GM20000 (cell line): ENCODE data around the gene TSKS.

ENCODE experiments used
- DNase-seq: peaks from one replicate; pipeline ENCODE4 v3.0.0; 2012; ENCODE audit warnings: low spot score
- CTCF ChIP-seq: IDR thresholded peaks from 2 replicates; pipeline ENCODE4 v1.5.1; 2012; ENCODE audit warnings: mild to moderate bottlenecking, control low read depth; ENCODE audit errors: extremely low read depth, missing control alignments

Gene TSKS

GRCh38 chr19:49782515-49782914 lies 19.4 kb upstream of the TSKS start:
- DNase-seq: no peak
- no peak for TF ChIP-seq CTCF

DNA sequence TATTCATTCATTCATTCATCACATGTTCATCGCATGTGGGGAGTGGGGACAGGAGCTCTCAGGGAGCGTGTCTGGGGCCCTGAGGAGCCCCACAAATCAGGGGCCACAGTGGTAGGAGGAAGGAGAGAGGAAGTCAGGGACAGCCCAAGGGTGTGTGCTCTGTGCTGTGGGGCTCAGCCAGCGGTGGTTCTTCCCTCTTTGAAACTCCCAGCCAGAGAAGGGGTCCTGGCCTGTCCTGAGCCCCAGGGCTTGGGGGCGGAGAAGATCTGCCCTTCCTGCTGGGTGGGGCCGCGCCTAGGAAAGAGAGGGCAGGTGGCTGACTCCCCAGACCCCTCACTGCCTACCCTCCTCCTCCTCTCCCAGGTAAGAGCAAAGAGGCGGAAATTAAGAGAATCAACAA lies 18.3 kb upstream of the TSKS start:
- no peak for TF ChIP-seq CTCF
- DNase-seq: no peak

DNA sequence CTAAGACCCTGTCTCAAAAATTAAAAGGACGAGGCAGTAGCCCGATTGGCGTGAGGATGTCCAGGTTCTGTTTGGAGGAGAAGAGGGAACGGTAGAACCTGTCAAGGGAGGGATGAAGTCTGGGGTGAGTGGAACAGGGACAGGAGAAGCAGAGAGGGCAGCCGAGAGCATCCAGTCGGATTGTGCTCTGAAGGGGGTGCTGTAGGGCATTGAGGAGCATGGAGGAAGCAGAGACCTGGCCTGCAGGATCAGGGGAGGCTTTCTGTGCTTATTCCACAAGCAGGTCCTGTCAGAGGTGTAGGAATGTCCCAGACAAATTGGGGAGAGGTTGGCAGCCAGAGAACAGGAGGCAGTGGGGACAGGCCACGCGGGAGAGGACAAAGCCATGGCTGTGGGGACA lies 17.8 kb upstream of the TSKS start:
- no peak for DNase-seq
- TF ChIP-seq CTCF: no peak

GRCh38 chr19:49779731-49780555 lies 16.8 kb upstream of the TSKS start:
- TF ChIP-seq CTCF: no peak
- DNase-seq: no peak

GRCh38 chr19:49776371-49776764 lies 13.3 kb upstream of the TSKS start:
- no peak for DNase-seq
- no peak for TF ChIP-seq CTCF

DNA sequence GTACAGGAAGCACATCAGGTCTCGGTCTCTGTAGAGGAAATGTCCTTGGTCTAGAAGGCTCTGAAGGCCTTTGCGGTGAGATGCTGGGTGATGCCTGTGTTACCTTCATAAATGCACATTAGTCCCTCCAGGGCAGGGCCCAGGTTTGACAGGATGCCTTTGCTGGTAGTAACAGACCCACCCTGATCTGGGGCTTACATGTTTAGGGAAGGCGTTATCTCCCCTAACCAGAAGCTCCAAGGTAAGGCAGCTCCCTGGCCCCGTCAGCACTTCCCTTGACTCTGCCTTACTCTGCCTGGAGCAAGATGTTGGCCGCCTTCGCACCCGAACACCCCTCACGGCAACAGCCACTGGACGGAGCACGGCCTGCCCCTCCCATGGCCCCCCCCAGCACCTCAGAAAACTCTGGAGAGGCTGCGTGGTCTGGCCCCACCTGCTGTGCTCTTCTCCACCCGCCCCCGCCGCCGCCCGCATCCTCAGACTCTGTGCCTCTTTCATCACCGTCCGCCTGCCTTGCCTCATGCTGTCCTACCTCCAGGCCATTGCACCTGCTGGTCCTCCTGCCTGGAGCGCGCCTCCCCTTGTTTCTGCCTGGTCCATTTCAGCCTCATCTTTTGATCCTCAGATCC lies 12.8 kb upstream of the TSKS start:
- DNase-seq: no peak
- TF ChIP-seq CTCF: no peak

DNA sequence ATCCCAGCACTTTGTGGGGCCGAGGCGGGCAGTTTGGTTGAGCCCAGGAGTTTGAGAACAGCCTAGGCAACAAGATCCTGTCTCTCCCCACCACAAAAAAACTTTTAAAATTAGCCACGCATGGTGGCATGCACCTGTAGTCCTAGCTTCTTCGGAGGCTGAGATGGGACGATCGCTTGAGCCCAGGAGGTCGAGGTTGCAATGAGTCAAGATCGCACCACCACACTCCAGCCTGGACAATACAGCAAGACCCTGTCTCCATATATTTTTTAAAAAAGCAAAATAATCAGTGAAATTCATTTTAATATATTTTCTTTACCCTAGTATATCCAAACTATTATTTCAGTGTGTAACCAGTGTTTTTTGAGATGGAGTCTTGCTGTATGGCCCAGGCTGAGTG lies 11.9 kb upstream of the TSKS start:
- TF ChIP-seq CTCF: no peak
- no peak for DNase-seq
